K562 (cell line): ENCODE results near the gene SDE2. TPM values are rescaled to one million over a fixed set of nuclear protein-coding genes. Genes with fewer than 3 reads are reported as not detected.

Source experiments
- CEBPZ ChIP-seq: fragments of 150-350 bp; IDR thresholded peaks from 2 replicates; pipeline ENCODE4 v1.6.1; 2014; ENCODE audit warnings: low read depth, mild to moderate bottlenecking, low read length, borderline replicate concordance
- CTBP1 ChIP-seq: fragments of 450-650 bp; IDR thresholded peaks from 2 replicates; pipeline ENCODE4 v1.6.1; 2016; ENCODE audit warnings: borderline replicate concordance
- CXXC5 ChIP-seq: fragments of 250-450 bp; sonication (Bioruptor Pico); IDR thresholded peaks from 2 replicates; pipeline ENCODE4 v1.8.0; 2022; ENCODE audit warnings: inconsistent platforms, mild to moderate bottlenecking, moderate library complexity
- JUND ChIP-seq, 2 experiments: IDR thresholded peaks; 2 replicates in 1 of 2; 3 replicates in 1 of 2; pipeline ENCODE4 v1.6.1; 2011; ENCODE audit warnings: borderline replicate concordance in 2 of 2, low read depth in 2 of 2, low read length in 2 of 2, improper control_type of control experiment in 1 of 2, missing biosample characterization in 1 of 2, missing genetic modification characterization in 1 of 2, missing genetic modification reagents in 1 of 2
- MCM5 ChIP-seq: fragments of 450-650 bp; IDR thresholded peaks from 2 replicates; pipeline ENCODE4 v1.6.1; 2016; ENCODE audit warnings: low read depth
- MTA3 ChIP-seq: fragments of 450-650 bp; formaldehyde crosslinking; IDR thresholded peaks from 2 replicates; pipeline ENCODE4 v1.6.1; 2017; ENCODE audit warnings: mild to moderate bottlenecking, borderline replicate concordance
- MYBL2 ChIP-seq, 2 experiments: fragments of 450-650 bp in 1 of 2; sonication (generic) in 1 of 2; formaldehyde crosslinking in 1 of 2; IDR thresholded peaks; 2 replicates each; pipeline versions ENCODE4 v1.6.1 to v1.8.1; 2017 to 2022; ENCODE audit warnings: borderline replicate concordance in 1 of 2, inconsistent platforms in 1 of 2, low read depth in 1 of 2, mild to moderate bottlenecking in 1 of 2, missing genetic modification reagents in 1 of 2, moderate library complexity in 1 of 2
- PBX2 ChIP-seq, 2 experiments: IDR thresholded peaks in 1 of 2; conservative IDR thresholded peaks in 1 of 2; 2 replicates each; pipeline ENCODE4 v1.6.1; 2016; ENCODE audit warnings: low read depth in 2 of 2, mild to moderate bottlenecking in 1 of 2, missing compliant biosample characterization in 1 of 2, missing genetic modification characterization in 1 of 2, moderate library complexity in 1 of 2
- POU5F1 ChIP-seq: fragments of 150-350 bp; IDR thresholded peaks from 2 replicates; pipeline ENCODE4 v1.6.1; 2014; ENCODE audit warnings: borderline replicate concordance, low read length, low read depth, mild to moderate bottlenecking; ENCODE audit not compliant: partially characterized antibody
- SMAD2 ChIP-seq: fragments of 150-350 bp; IDR thresholded peaks from 2 replicates; pipeline ENCODE4 v1.6.1; 2014; ENCODE audit warnings: low read depth, mild to moderate bottlenecking, low read length
- SMC3 ChIP-seq: conservative IDR thresholded peaks from 2 replicates; pipeline ENCODE4 v1.6.1; 2011; ENCODE audit warnings: low read depth, low read length, improper control_type of control experiment; ENCODE audit not compliant: insufficient read depth
- U2AF1 ChIP-seq: fragments of 200-400 bp; formaldehyde crosslinking; optimal IDR thresholded peaks from 2 replicates; pipeline ENCODE3; 2017; ENCODE audit warnings: mild to moderate bottlenecking, low read depth, low read length, moderate library complexity
- VEZF1 ChIP-seq: fragments of 200-800 bp; sonication (Bioruptor generic); IDR thresholded peaks from 2 replicates; pipeline ENCODE4 v1.6.1; 2017; ENCODE audit warnings: missing genetic modification characterization, missing compliant biosample characterization
- ZBTB9 ChIP-seq: fragments of 450-650 bp; formaldehyde crosslinking; IDR thresholded peaks from 2 replicates; pipeline ENCODE4 v1.4.0; 2020; ENCODE audit warnings: mild to moderate bottlenecking, moderate library complexity
- ZKSCAN8 ChIP-seq: fragments of 200-800 bp; sonication (Bioruptor generic); IDR thresholded peaks from 2 replicates; pipeline ENCODE4 v1.6.1; 2016; ENCODE audit warnings: missing genetic modification characterization, missing compliant biosample characterization
- ZNF282 ChIP-seq: sonication (generic); formaldehyde crosslinking; IDR thresholded peaks from 2 replicates; pipeline ENCODE4 v1.8.1; 2023; ENCODE audit warnings: missing genetic modification reagents
- ZNF311 ChIP-seq: fragments of 250-450 bp; sonication (Bioruptor Pico); IDR thresholded peaks from 2 replicates; pipeline ENCODE4 v1.4.0; 2020; ENCODE audit warnings: mild to moderate bottlenecking, moderate library complexity
- polyA plus RNA-seq, 8 experiments: library from polyadenylated mRNA; depleted of rRNA in 4 of 8; stranded (reverse) in 5 of 8; unstranded in 3 of 8; fragments of >200 nt; fragmentation: Nextera tagmentation in 2 of 8; fragmentation: Illumina TruSeq in 1 of 8; extraction: Ambion mirVana in 2 of 8; extraction: Trizol in 1 of 8; gene quantifications; 2 replicates each; pipeline versions ENCODE4 v1.2.1 to v1.2.3, GENCODE V29; 2011 to 2014; ENCODE audit warnings: inconsistent platforms in 1 of 8, missing spikeins in 1 of 8
- total RNA-seq, 7 experiments: library from RNA; depleted of rRNA in 6 of 7; stranded (reverse); fragments of >200 nt in 6 of 7; fragmentation: Illumina TruSeq in 2 of 7; extraction: Trizol in 2 of 7; gene quantifications; 2 replicates each; pipeline versions ENCODE4 v1.2.1 to v1.2.3, GENCODE V29; 2011 to 2021; ENCODE audit warnings: low replicate concordance in 1 of 7

Gene SDE2
- total and polyA plus RNA-seq, 9 of the 15 experiments (the other 6 are each of a cell fraction or from before 2014, with no cell fraction given) = 14.3 to 62.3 (median 46.0) TPM

- TF ChIP-seq PBX2 (CRISPR knock-in tag; IDR thresholded peaks at IDR 0.05; ENCODE audit: low read depth) (no peak), PBX2 (tag; conservative IDR thresholded peaks at IDR 0.05; ENCODE audit: low read depth) (no peak), POU5F1 (no peak), JUND (IDR thresholded peaks at IDR 0.05; ENCODE audit: borderline replicate concordance, low read depth, low read length) (peak; percentile 46; the same call in 1 of the 2 replicates), JUND (tag; IDR thresholded peaks at IDR 0.05; ENCODE audit: borderline replicate concordance, low read depth, low read length) (no peak; the same call in 2 of the 3 replicates), U2AF1 (no peak), ZBTB9 (CRISPR knock-in tag) (0 out of 2 replicates have a peak, but pooled peaks have one; percentile 58), VEZF1 (peak; percentile 39; the same call in 1 of the 2 replicates), ZKSCAN8 (CRISPR knock-in tag) (no peak), ZNF311 (CRISPR knock-in tag) (no peak), CEBPZ (no peak), MTA3 (peak; percentile 84; the same call in 1 of the 2 replicates), SMAD2 (no peak), MYBL2 (IDR thresholded peaks at IDR 0.05; ENCODE audit: low read depth) (no peak), MYBL2 (CRISPR knock-in tag; IDR thresholded peaks at IDR 0.05; ENCODE audit: borderline replicate concordance) (no peak), CXXC5 (CRISPR knock-in tag) (peak; percentile 41; the same call in 1 of the 2 replicates), SMC3 (peak; percentile 75), MCM5 (no peak), CTBP1 (peak; percentile 56; the same call in 1 of the 2 replicates), ZNF282 (no peak)
These were observed 36.6 kb downstream of the SDE2 start (continued) for GRCh38 chr1:225962440-225962975.
